Heart left ventricle (tissue), 16 donors: Measurements from ENCODE around the gene PRMT7. TPM values are rescaled to one million over a fixed set of nuclear protein-coding genes. Genes with fewer than 3 reads are reported as not detected.
A peak's percentile ranks its signal among the peaks of the same experiment; 100 is the strongest.

Experiments used
- ATAC-seq, 4 donors: fragments of 200-7000 bp; cut with Tn5 transposase; one replicate each; pipeline ENCODE4 v1.9.1; 2020 to 2022; ENCODE audit warnings: moderate library complexity in 4 of 4, mild to moderate bottlenecking in 3 of 4, moderate number of reproducible peaks in 1 of 4
- DNase-seq, 5 donors: peaks; one replicate each; pipeline ENCODE4 v3.0.0-alpha.2; 2020
- H3K27ac ChIP-seq, 12 donors: fragments of 200-600 bp; sonication (generic) in 4 of 12; one replicate each; pipeline versions ENCODE4 v1.5.0 to v1.8.0; 2016 to 2022; ENCODE audit warnings: mild to moderate bottlenecking in 2 of 12
- H3K27me3 ChIP-seq, 9 donors: fragments of 200-600 bp; sonication (generic) in 2 of 9; one replicate each; pipeline versions ENCODE4 v1.5.1 to v1.8.0; 2016 to 2022; ENCODE audit warnings: mild to moderate bottlenecking in 3 of 9
- H3K36me3 ChIP-seq, 9 donors: fragments of 200-600 bp; sonication (generic) in 2 of 9; one replicate each; pipeline versions ENCODE4 v1.5.0 to v1.8.0; 2018 to 2022; ENCODE audit warnings: mild to moderate bottlenecking in 2 of 9
- H3K4me1 ChIP-seq, 12 donors: fragments of 200-600 bp; sonication (generic) in 4 of 12; one replicate each; pipeline versions ENCODE4 v1.5.0 to v1.8.0; 2016 to 2022; ENCODE audit warnings: mild to moderate bottlenecking in 3 of 12
- H3K4me3 ChIP-seq, 12 donors: fragments of 200-600 bp; sonication (generic) in 4 of 12; one replicate each; pipeline versions ENCODE4 v1.5.0 to v1.8.0; 2017 to 2022; ENCODE audit warnings: mild to moderate bottlenecking in 9 of 12, moderate library complexity in 4 of 12
- H3K9me3 ChIP-seq, 12 donors: fragments of 200-600 bp; sonication (generic) in 4 of 12; one replicate each; pipeline versions ENCODE4 v1.5.0 to v1.8.0; 2016 to 2022; ENCODE audit warnings: mild to moderate bottlenecking in 1 of 12
- POLR2A ChIP-seq, 2 donors: fragments of 450-650 bp; IDR thresholded peaks; one replicate each; pipeline ENCODE4 v1.6.1; 2017; ENCODE audit warnings: antibody characterized with exemption in 2 of 2, mild to moderate bottlenecking in 2 of 2, moderate library complexity in 2 of 2
- WGBS, 4 donors: extraction: QIAGEN DNeasy Blood & Tissue Kit in 2 of 4; methylation state at CpG; one replicate each; pipeline versions ENCODE4 v1.1.5 to v1.1.7; 2013 to 2018; 5-methylcytosine and 5-hydroxymethylcytosine counted together
- intact Hi-C, 10 donors: fragments of 100-400 bp; cut with DNase I; formaldehyde crosslinking; loops; one replicate each; pipeline versions ENCODE4 v1.11.1 to v1.14.2; 2022
- polyA plus RNA-seq, 2 donors: library from polyadenylated mRNA; stranded (reverse); fragments of 200-250 nt; gene quantifications; one replicate each; pipeline ENCODE4 v1.2.3, GENCODE V29; 2013
- total RNA-seq, 9 donors: library from RNA; depleted of rRNA in 2 of 9; stranded (reverse); fragments of >200 nt in 2 of 9; fragmentation: NEBNext Ultra II Directional in 3 of 9; extraction: Animal tissue kit (Norgen Biotek cat#: 25700) in 3 of 9; gene quantifications; one replicate each; pipeline versions ENCODE4 v1.1.0 to v1.2.4, GENCODE V29; 2016 to 2023
- TF ChIP-seq, protein P1 (sequence below), 12 donors: fragments of 200-600 bp; sonication (generic) in 4 of 12; IDR thresholded peaks; one replicate each; pipeline versions ENCODE4 v1.5.0 to v1.8.0; 2018 to 2022; ENCODE audit warnings: antibody characterized with exemption in 12 of 12, mild to moderate bottlenecking in 5 of 12
- donor health status: ischemic (EF 13 %, LVEDD 7.1; RV severe dilation, severe dysfunction).
- donor health status: healthy with polysubstance abuse.
- donor health status: DM: no; HTN: yes; CAD: no.
- donor health status: DM: no; HTN: no; CAD: no.
- donor health status: ischemic (EF 25% LVEDD 6.9; RV normal size, moderate dysfunction).
- donor health status: ischemic (EF 25% LVEDD 5.7; RV mildly dilated, moderate dysfunction).
- donor health status: healthy.
- donor health status: DM: yes; HTN: yes; CAD: no.
- donor health status: ischemic (EF 35%, LVEDD 5.7; RV mildly dilated, moderate dysfunction).
- donor health status: nonischemic (EF 11% LVEDD 7.7; RV severe dilation, severe dysfunction).
- donor health status: DM: yes; HTN: yes; CAD: no.
- donor health status: PGD.
- donor health status: ischemic (EF 29% LVEDD 5.4; RV normal size, mild dysfunction).
- donor health status: nonischemic (EF 23%, LVEDD 6.1; RV moderate dilation, normal function).

PRMT7 gene
- total and polyA plus RNA-seq, 11 donors = 21.0 to 37.4 (median 30.7) TPM

DNA sequence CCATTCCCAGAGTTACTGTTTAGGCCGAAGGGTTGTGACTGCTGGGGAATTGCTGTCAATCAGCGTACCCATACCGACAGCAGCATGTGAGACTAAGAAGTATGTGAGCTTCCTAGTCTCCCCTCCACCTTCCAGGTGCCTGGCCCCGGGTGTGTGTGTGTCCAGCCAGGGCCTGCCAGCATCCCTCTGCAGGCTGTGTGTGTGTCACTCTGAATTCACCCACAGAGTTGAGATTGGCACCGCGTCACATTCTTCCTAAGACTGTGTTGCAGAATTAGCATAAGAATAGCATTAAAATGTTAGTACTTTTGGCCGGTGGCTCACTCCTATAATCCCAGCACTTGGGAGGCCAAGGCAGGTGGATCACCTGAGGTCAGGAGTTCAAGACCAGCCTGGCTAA lies 31.8 kb downstream of the PRMT7 start:
- H3K9me3 ChIP-seq = no peaks in the 10 kb centered on the region
- H3K4me1 ChIP-seq = peaks cover 0 to 14% (median 2%) of the 10 kb centered on the region in 12 donors
- ATAC-seq (no peak), DNase-seq (no peak)
- no peak overlapping the region for H3K4me3 ChIP-seq
- TF ChIP-seq, protein P1, sequence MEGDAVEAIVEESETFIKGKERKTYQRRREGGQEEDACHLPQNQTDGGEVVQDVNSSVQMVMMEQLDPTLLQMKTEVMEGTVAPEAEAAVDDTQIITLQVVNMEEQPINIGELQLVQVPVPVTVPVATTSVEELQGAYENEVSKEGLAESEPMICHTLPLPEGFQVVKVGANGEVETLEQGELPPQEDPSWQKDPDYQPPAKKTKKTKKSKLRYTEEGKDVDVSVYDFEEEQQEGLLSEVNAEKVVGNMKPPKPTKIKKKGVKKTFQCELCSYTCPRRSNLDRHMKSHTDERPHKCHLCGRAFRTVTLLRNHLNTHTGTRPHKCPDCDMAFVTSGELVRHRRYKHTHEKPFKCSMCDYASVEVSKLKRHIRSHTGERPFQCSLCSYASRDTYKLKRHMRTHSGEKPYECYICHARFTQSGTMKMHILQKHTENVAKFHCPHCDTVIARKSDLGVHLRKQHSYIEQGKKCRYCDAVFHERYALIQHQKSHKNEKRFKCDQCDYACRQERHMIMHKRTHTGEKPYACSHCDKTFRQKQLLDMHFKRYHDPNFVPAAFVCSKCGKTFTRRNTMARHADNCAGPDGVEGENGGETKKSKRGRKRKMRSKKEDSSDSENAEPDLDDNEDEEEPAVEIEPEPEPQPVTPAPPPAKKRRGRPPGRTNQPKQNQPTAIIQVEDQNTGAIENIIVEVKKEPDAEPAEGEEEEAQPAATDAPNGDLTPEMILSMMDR (IDR thresholded peaks at IDR 0.05) = no peak
- TF ChIP-seq POLR2A (IDR thresholded peaks at IDR 0.05) = no peak
- intact Hi-C loops = no loop called here
- peaks cover 0 to 94% (median 77%) of the 10 kb centered on the region in 9 donors for H3K36me3 ChIP-seq
- H3K27me3 ChIP-seq = no peaks in the 10 kb centered on the region
- H3K27ac ChIP-seq = no peak overlapping the region
- WGBS, 4 donors = 81 to 93% (median 91%) methylated on average over 5 to 7 of the region's 7 CpGs

DNA sequence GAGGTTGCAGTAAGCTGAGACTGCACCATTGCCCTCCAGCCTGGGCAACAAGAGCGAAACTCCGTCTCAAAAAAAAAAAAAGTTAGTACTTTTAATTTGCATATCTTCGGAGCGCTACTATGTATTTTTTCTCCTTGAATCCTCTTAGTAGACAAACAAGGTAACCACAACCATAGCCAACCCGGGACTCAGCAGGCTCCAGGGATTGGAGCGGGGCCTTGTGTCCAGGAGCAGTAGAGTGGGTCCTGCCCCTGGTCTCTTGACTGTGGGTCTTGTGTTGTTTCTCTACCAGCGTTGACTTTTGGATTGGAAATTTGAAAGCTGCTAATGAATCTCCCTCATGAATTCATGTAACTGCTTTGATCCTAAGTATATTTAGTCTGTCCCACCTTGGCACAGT lies 32.3 kb downstream of the PRMT7 start:
- intact Hi-C loops = no loop called here
- Histone ChIP-seq H3K9me3 (no peaks in the 10 kb centered on the region), H3K27me3 (no peaks in the 10 kb centered on the region), H3K27ac (peak overlapping the region in 1 of 12 donors; percentile 65), H3K4me1 (peaks cover 0 to 18% (median 3%) of the 10 kb centered on the region in 12 donors), H3K36me3 (peaks cover 0 to 94% (median 77%) of the 10 kb centered on the region in 9 donors), H3K4me3 (no peak overlapping the region)
- no peak for TF ChIP-seq POLR2A (IDR thresholded peaks at IDR 0.05)
- TF ChIP-seq, protein P1 (IDR thresholded peaks at IDR 0.05) = no peak
- no peak for ATAC-seq
- no peak for DNase-seq
- WGBS, 4 donors = 95 to 98% (median 97%) methylated on average over 7 of the region's 7 CpGs

- DNase-seq = peak in 2 of 5 donors; percentile 50 to 63
- H3K4me1 ChIP-seq = peaks cover 0 to 18% (median 3%) of the 10 kb centered on the region in 12 donors
- intact Hi-C loops = no loop called here
- peak overlapping the region in 2 of 12 donors; percentile 42 to 65 for H3K27ac ChIP-seq
- ATAC-seq = peak in 1 of 4 donors; percentile 55
- WGBS, 4 donors = 40 to 87% (median 84%) methylated on average over 11 of the region's 11 CpGs
- H3K27me3 ChIP-seq = no peaks in the 10 kb centered on the region
- TF ChIP-seq POLR2A (IDR thresholded peaks at IDR 0.05) = no peak
- TF ChIP-seq, protein P1 (IDR thresholded peaks at IDR 0.05) = no peak
- H3K9me3 ChIP-seq = no peaks in the 10 kb centered on the region
- peaks cover 0 to 94% (median 77%) of the 10 kb centered on the region in 9 donors for H3K36me3 ChIP-seq
- H3K4me3 ChIP-seq = no peak overlapping the region
These were observed 33.4 kb downstream of the PRMT7 start for GRCh38 chr16:68344252-68344651.

DNA sequence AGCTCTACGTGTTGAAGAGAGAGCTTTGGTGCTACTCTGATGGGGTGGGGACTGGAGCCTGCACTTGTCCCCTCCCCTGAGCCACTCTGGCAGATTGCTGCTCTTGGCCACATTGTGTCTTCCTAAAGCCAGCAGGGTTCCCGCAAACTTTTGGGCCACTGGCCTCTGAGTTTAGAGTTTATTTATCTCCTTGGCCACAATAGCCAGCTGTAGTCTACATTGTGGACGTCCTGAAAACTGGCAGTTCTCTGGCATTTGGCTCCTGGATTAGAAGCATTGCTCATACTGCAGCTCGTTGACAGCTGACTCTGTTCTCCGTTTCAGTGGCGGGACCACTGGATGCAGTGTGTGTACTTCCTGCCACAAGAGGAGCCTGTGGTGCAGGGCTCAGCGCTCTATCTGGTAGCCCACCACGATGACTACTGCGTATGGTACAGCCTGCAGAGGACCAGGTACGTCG lies 34.6 kb downstream of the PRMT7 start:
- Histone ChIP-seq H3K4me1 (peaks cover 0 to 18% (median 3%) of the 10 kb centered on the region in 12 donors), H3K27ac (peak overlapping the region in 7 of 12 donors; percentile 18 to 70 (median 55)), H3K9me3 (no peaks in the 10 kb centered on the region), H3K36me3 (peaks cover 0 to 94% (median 77%) of the 10 kb centered on the region in 9 donors), H3K27me3 (no peaks in the 10 kb centered on the region), H3K4me3 (no peak overlapping the region)
- DNase-seq = peak in 2 of 5 donors; percentile 31 to 63
- TF ChIP-seq POLR2A (IDR thresholded peaks at IDR 0.05) = no peak
- TF ChIP-seq, protein P1 (IDR thresholded peaks at IDR 0.05) = no peak
- WGBS, 4 donors = 64 to 80% (median 66%) methylated on average over 7 to 11 of the region's 11 CpGs
- peak; percentile 77 to 80 (median 78) for ATAC-seq
- intact Hi-C loops = no loop called here
